HG03442 (cell line): ENCODE measurements around the gene PTPRG.

Experiments
- ATAC-seq: cut with Tn5 transposase; IDR thresholded peaks from one replicate; pipeline ENCODE4 v1.9.1; 2021; ENCODE audit warnings: mild to moderate bottlenecking, moderate library complexity; ENCODE audit not compliant: unreplicated experiment

Gene PTPRG

DNA sequence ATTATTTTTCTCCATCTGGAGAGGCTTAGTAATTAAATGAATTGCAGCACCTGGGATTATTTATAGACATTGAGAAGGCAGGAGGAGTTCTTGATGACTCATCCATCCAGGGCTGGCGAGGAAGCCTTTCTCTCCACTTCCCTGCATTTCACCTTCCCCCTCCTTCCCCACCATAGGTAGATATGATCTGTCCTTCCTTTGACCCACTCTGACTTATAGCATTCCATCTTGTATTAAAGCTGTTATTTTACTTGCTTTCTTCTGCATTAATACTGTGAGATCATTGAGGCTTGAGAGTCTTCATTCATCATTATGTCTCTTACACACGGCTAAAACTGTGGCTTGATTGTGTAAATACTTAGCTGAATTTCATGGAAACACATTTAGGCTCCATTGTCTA, 523.2 kb downstream of the PTPRG start:
- no peak for ATAC-seq

DNA sequence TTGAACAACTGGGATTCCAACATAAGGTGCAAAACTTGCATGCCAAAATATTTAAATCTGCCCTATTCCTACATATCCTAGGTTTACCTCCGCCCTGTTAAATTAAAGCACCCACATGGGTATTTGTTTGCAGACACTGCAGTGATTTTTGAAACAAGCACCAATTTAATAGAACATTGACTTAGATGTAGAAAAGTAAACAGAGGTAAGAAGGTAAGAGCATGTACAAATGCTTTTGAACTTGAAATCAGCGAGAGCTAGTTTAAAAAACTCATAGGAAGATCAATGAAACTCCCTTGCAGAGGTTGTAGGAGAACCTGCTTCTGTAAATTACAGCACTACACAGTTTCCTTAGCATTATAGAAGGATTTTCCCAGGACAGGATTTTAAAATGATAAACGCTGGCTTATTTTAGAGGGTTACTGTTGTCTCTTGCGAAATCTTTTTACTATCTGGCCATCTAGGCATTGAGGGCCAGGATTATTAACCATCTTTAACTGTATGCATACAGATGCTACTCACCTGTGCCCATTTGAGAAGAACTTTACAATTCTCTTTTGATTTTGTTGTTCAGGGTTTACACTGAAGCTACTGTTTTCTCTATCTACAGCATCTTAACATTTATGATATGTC, 527.2 kb downstream of the PTPRG start:
- no peak for ATAC-seq

DNA sequence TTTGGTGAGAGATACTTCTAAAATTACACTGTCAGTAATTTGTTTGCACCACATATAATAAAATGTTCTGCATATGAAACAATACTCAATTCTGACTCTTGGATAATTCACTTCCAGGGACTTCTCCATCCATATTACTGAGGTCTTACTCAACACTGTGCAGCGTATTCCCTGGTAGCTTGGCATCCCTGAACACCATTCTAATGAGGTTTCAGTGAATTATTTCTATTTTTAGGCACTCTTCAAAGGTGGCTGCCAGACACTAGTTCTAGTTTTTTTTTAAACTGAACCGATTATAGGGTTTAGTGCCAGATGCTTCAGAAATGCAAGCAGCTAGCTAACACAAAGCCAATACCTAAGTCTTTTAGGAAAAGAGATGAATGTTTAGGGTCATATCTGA, 528.7 kb downstream of the PTPRG start:
- no peak for ATAC-seq

DNA sequence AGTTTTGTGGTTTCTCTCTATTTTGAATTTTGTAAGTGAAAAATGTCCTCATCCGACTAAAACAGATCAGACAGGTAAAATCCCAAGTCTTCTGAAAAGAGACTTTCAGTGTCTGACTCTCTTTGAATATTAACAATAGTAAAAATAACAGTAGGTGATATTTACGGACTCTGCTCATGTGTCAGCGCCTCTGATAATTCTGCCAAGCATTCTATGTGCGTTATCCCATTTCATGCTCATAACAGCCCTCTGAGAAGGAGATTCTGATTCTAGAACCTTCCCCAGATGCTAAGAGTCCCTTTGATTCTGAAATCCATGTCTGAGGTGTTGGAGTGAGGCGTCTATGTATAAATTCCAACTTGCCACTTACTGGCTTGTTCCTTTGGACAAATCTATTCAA, 529.1 kb downstream of the PTPRG start:
- no peak for ATAC-seq

DNA sequence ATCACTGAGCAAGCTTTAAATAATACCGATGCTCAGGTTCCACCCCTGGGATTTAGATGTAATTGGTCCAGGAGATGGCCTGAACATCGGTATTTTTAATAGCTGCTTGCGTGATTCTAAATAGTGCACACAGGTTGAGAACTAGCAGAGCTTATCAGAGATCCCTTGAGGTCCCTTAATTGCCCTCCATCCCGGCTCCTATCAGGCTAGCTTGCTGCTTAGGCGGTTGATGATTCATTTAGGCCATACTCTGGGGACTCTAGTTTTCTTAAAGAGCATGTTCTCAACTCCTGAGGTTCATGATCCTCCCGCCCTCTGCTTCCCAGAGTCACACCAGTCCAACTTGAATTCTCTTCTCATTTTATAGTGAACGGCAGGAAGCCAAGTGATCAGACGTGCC, 531.7 kb downstream of the PTPRG start:
- ATAC-seq, result no peak

DNA sequence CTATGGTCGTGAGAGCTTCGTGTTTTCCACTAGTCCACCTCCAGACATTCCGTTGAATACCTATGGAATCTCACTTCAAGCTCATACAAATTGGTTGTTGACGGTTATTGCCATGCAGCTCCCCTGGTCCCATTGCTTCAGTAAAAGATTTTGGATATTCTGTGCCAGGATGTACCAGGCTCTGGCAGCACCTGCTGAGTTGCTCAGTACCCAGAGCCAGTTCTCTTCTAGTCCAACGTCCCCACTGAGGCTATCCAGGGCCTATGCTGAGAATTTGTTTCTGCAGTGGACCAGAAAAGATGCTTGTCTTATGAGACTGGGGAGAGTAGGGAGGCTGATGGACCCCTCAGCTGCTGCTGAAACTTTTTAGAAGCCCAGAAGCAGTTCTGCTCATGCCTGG, 533.1 kb downstream of the PTPRG start:
- no peak for ATAC-seq

DNA sequence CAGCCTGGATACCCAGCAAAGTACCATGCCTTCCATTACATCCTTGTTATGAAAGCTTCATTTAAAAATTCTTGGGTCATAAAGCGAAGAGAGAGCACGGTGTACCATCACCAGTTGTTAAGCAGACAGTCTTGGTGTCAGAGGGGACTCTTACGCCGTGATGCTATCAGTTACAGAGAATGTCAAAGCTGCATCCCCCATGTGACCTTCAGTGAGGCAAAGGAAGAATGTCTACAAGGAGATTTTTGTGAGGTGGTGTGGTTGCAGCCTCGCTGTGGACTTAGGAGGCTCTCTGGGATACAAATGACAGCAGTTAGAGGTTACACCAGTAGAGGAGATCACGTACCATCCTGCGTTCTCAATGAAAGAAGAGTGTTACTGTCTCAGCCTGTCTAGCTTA, 533.7 kb downstream of the PTPRG start:
- ATAC-seq, result no peak

DNA sequence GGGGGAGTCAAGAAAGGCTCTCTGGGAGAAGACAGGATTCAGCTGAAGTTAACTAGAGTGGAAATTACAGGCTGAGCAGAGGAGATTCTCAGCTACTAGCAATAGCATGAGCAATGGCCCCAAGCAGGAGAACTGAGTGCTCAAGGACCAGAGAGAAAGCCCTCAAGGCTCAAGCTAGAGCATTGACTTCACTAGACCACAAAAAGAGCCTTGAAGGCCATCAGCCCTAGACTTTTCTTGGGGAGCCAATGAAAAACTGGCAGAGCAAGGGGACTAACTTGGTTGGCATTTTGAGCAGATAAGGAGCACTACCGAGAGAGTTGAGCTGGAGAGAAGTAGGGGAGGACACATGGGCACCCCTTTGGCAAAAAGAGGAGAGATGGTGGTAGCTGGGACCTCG, 534.4 kb downstream of the PTPRG start:
- ATAC-seq, result no peak

DNA sequence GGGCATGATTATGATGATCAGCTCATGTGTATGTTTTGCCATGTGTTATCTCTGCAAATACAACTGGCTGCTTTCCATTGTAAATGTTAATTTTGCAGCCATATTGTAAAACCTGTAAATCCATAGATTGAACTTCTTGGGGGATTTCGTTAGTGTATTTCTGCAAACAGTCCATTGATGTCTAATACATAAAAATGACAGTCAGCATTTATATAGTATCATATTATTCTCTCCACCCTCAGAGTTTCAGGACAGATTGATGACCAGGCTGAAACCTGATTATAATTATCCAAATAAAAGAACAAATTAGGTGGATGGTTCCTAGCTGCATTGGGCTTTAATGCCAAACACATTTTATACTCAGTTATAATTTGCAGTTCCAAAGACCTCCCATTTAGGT, 535.1 kb downstream of the PTPRG start:
- no peak for ATAC-seq

DNA sequence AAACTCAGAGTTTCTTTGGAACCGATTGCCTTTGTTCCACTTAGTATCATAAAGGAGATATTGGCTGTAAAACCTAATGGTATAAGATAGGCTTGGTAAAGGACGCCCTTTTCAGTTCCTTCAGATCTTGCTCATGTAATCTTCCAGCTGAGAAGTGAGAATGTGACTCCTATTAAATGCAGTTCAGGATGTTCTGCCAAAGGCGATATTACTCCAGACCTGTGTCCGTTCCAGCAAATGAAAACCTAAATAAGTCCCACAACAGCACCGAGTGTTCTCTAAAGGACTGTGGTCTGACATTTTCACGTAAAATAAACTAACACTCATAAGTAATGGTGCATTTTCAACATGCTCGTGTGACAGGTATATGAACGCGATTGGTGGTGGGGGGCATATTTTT, 535.8 kb downstream of the PTPRG start:
- ATAC-seq, result no peak

DNA sequence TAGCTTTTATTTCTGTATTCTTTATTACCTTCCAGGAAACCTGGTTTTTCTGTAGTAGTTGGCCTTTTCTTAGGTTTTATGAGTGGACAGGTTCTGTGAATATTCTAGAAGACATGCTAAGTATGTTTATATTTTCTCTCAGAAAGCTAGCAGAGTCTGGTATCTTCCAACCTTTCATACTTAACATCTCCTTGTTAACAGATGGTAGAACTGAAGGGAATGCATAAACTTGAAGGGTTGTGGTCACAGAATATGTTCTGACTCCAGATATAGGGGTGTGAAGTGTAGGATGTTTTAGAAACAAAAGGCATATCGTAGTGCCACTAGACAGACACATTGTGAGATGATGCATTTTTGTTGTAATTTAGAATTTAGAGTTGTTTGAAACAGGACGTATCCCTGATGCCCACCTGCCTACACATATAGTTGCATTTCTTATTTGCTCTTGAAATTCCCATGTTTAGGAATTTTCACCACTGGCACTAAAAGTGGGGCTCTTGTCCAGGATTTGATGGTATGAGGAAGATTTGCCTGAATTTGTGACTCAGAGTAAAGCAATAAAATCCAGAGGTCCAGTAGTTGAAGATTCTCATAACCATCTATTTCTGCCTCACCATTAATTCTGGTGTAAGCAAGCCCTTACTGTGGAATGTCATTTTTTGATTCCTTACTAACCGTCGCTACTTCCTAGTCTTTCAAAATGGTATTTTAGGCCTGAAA, 537.4 kb downstream of the PTPRG start:
- ATAC-seq, result no peak

DNA sequence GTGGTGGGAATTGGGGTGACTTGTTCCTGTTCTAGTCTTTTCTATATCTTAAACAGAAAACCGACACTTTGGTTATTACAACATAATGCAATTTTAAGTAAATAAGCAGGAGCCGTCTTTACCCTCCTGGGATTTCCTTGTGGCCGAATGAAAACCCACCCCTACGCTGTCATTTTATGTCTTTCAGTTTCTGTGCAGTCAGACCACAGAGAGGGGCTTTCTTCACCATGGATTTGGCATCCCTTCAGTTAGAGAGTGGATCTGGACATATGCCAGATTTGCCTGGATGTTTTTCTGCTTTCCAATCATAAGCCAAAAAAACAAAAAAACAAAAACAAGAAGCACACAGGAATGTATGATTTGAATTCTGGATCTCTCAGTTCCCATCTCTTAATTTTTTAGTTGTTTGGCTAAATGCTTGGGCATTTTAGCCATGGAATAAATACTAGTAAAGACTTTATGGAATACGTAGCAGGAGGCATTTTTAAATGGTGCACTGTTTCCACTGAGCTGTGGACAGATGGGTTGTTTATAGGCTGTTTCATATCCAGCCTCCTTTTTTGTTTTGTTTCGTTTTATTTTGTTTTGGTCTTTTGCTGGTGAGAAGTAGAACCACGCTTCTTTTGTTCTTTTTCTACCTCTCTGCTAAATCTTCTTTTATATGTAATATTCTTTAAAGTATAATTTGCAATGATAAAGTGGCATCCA, 539.1 kb downstream of the PTPRG start:
- no peak for ATAC-seq

DNA sequence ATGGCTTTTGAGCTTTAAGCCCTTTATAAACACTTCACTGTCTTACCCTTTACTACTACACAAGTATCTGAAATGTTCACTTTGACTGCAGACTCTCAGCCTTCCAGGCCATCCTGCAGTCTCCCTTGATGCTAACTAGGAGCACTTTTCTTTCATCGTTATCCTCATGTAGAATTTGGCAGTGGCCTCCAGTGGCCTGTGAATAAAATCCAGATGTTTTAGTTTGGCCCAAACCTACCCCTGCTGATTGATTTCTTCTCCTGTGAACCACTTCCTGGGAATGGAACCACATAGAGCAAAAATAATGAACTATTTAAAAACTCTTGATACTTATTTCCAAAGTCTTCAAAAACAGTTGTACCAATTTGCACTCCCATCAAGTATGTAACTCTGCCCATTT, 540.1 kb downstream of the PTPRG start:
- ATAC-seq, result no peak

DNA sequence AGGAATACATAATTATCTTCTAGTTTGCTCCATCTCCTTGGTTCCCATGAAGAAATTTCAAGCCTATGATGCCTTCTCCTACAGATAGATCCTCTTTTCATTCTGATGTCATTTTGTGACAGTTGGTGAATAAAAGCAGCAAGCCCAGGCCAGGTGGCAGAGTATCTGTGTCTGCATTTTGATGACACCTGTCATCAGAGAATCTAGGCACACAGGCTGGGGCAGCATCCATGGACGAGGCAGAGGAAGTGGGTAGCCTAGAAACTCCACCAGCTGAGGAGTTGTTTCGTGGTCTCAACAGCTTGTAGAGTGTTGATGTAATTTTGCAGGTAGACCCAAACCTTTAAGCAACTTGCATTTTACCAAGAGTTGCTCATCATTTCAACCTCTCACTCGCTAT, 542.2 kb downstream of the PTPRG start:
- no peak for ATAC-seq

DNA sequence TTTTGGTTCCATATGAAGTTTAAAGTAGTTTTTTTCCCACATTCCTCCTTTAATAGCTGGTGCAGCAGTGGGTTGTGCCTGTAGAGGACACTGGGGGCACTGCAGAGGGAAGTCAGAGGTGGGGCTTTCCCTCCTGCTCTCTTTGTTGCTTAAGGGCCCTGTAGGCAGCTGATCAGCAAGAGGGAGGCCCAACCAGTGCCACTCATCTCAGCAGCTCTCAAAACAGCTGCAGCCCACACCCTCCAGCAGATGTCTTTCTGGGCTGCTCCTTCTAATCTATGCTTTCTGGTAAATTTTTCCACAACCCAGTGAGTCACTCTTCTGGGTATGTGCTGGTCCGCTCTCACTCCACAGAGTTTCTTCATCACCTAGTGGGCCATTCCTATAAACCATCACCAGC, 548.2 kb downstream of the PTPRG start:
- no peak for ATAC-seq

DNA sequence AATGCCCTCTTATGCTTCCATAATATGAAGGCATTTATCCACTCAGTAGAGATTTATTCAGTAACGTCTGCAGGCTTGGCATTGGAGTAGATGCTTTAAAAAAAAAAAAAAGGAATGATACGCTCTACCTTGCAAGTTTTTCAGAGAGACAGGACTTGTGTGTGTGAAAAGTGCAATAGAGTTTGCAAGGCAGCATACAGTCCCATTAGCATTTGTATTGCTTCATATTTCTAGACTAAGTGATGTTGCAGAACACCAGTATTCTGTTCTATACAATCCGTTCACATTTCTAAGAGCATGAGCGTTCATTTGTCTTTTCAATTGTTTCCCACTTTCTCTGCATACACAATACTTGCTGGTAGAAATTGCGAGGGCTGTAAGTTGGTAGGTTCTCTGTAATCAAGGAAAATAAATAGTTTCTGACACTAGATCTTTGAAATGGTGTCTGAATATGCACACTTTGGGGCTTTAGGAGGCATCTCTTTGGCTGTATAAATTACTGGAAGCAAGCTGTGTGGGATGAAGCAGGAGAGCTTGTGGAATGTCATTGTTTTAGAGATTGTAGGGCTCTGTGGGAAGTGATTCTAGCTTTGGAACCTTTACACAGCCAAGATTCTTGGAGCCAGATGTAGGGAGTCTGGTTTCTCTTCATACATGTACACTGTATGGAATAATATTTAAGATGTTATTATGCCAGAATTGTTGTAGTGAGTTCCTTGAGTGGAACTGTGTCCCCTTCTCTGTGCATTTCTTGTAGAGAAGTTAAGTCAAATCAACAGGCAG, 549.3 kb downstream of the PTPRG start:
- ATAC-seq, result no peak

DNA sequence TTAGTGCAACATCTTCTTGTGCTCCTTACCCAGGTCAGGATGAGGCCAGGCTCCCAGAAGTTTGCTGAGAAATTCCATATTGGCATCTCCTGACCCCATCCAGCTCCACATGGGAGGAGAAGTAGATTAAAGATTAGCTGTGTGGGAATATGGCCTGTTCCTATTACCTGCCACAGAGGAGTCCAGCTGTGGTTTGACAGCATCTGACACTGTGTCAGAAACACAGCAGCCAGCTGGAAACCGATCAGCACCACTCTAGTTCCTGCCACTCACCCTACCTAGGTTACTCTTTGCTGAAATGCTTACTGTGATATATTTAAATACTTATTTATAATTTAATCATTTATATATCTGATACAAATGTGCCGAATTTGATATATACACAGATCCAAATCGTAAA, 551.7 kb downstream of the PTPRG start:
- no peak for ATAC-seq

DNA sequence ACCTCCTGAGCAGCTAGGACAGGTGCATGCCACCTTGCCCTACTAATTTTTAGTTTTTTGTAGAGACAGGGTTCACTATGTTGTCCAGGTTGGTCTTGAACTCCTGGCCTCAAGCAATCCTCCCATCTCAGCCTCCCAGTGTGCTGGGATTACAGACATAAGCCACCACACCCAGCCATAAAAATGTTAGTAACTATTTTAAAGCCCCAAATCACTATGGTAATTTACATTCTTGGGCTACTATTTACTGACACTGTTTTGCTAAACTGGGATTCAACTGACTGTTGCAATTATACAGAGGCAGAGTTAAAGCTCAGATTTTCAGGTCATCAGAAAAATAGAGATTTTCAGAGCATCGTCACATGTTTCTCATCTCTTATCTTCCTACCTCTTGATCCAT, 553.4 kb downstream of the PTPRG start:
- ATAC-seq, result no peak

DNA sequence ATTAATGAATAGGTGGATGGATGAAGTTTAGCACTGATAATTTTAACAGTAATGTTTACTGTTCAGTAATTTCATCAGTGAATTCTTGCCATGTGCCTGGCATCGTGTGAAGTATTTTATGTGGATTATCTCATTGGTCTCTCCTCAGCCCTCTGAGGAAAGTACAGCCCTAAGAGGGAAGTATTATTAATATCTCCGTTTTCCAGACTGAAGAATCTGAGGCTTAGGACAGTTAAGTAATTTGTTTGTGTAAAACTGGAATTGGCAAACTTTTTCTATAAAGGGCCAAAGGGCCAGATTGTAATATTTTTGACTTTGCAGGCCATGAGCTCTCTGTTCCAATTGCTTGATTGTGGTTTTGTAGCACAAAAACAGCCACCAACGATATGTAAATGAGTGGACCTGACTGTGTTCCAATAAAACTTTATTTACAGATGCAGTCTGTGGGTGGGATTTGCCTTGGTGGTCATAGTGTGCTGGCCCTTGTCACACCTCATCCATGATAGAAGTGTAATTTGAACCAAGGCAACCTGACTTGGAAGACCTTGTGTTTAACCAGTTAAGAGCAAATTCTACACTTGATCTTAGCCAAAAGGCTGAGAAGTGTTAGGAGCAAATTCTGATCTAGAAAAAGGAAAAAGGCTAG, 556.7 kb downstream of the PTPRG start:
- no peak for ATAC-seq

DNA sequence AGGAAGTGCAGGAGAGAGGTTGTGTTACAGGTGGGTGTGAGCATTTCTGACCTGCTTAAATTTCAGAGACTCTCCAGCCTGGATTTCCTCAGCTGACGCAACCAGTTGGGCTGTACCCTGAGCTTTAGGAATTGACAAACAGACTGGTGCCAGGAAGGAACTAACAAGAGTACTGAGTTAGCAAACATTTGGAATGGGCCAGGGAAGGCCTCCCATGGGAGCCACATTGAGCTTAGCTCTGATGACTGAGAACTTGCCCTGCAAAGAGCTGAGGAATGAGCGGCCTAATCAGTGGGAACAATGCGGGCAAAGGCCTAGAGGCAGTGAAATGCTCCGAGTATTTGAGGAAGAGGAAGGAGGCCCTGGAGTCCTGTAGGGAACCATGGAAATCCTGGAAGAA, 557.8 kb downstream of the PTPRG start:
- ATAC-seq, result no peak

DNA sequence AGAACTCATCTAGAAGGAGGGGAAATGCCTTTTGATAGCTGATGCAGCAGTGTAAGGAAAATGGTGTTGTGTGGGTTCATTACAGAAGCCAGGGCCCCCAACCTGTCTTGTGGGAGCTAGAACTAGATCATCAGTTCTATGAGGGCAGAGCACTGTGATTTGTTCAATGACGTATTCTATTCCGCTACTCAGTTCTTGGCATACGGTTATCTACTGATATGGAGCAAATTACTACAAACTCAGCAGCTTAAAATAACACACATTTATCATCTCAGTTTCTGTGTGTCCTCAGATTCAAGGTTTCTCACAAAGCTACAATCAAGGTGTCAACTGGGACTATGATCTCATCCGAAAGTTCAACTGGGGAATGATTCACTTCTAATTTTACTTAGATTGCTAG, 561.4 kb downstream of the PTPRG start:
- no peak for ATAC-seq
